Caco-2 (cell line): ENCODE results near the gene SLC46A3. TPM values are rescaled to one million over a fixed set of nuclear protein-coding genes. Genes with fewer than 3 reads are reported as not detected.

Experiments used
- BruUV-seq: library from RNA; stranded (reverse); fragments of 400-500 nt; replicated peaks from 2 replicates; lab custom pipeline; 2021; lab: Mats Ljungman, UMichigan
- CTCF ChIA-PET: fragments of 300-600 bp; sonication (Branson Sonifier 250); formaldehyde crosslinking; loops from one replicate; lab custom pipeline; 2022; ENCODE audit warnings: antibody characterized with exemption; lab: Charles Lee
- POLR2A ChIA-PET: fragments of 300-600 bp; sonication (Branson Sonifier 250); formaldehyde crosslinking; loops from one replicate; lab custom pipeline; 2022; ENCODE audit warnings: antibody characterized with exemption; lab: Charles Lee
- DNase-seq, 2 experiments: peaks; one replicate each; pipeline versions ENCODE4 v3.0.0 to v3.0.0-alpha.2; 2020 to 2022
- H3K27me3 ChIP-seq: replicated peaks from 2 replicates; pipeline ENCODE4 v1.6.0; 2011; ENCODE audit warnings: low read length; ENCODE audit not compliant: control insufficient read depth, insufficient read depth
- H3K36me3 ChIP-seq: 2 replicates; pipeline ENCODE4 v1.5.1; 2011; ENCODE audit warnings: low read length; ENCODE audit not compliant: control insufficient read depth, insufficient read depth
- H3K4me1 ChIP-seq: fragments of 250-450 bp; sonication (Bioruptor Pico); 2 replicates; pipeline ENCODE4 v1.5.1; 2020; ENCODE audit warnings: mild to moderate bottlenecking
- H3K4me3 ChIP-seq: 2 replicates; pipeline ENCODE4 v1.5.1; 2011; ENCODE audit warnings: low read depth, mild to moderate bottlenecking, control low read depth, low read length
- H3K9me3 ChIP-seq: fragments of 250-450 bp; sonication (Bioruptor Pico); 2 replicates; pipeline ENCODE4 v1.5.1; 2020; ENCODE audit warnings: mild to moderate bottlenecking, moderate library complexity
- H3K27ac Mint-ChIP-seq: one replicate; pipeline ENCODE4 v1.8.0; 2022; ENCODE audit warnings: mixed read lengths; ENCODE audit not compliant: unreplicated experiment
- H3K27me3 Mint-ChIP-seq: one replicate; pipeline ENCODE4 v1.8.0; 2022; ENCODE audit warnings: mixed read lengths; ENCODE audit not compliant: insufficient read depth, unreplicated experiment
- H3K36me3 Mint-ChIP-seq: one replicate; pipeline ENCODE4 v1.8.0; 2022; ENCODE audit warnings: mild to moderate bottlenecking, mixed read lengths; ENCODE audit not compliant: insufficient read depth, unreplicated experiment
- H3K4me1 Mint-ChIP-seq: one replicate; pipeline ENCODE4 v1.8.0; 2022; ENCODE audit warnings: low read depth, mixed read lengths; ENCODE audit not compliant: unreplicated experiment
- H3K4me3 Mint-ChIP-seq: one replicate; pipeline ENCODE4 v1.8.0; 2022; ENCODE audit warnings: mild to moderate bottlenecking, moderate library complexity, mixed read lengths; ENCODE audit not compliant: unreplicated experiment
- H3K9me3 Mint-ChIP-seq: one replicate; pipeline ENCODE4 v1.8.0; 2022; ENCODE audit warnings: mixed read lengths; ENCODE audit not compliant: unreplicated experiment
- CTCF ChIP-seq, 2 experiments: fragments of 200-600 bp in 1 of 2; IDR thresholded peaks; 1 replicate in 1 of 2; 2 replicates in 1 of 2; pipeline versions ENCODE4 v1.5.1 to v1.8.0; 2011 to 2022; ENCODE audit warnings: antibody characterized with exemption in 1 of 2, control low read depth in 1 of 2, inconsistent platforms in 1 of 2, low read depth in 1 of 2, low read length in 1 of 2, mild to moderate bottlenecking in 1 of 2, moderate library complexity in 1 of 2; ENCODE audit not compliant: insufficient read depth in 1 of 2, severe bottlenecking in 1 of 2, unreplicated experiment in 1 of 2
- intact Hi-C: fragments of 100-400 bp; cut with micrococcal nuclease; formaldehyde crosslinking; loops from one replicate; pipeline ENCODE4 v1.10.0; 2022; ENCODE audit not compliant: unreplicated experiment
- total RNA-seq: library from RNA; stranded (reverse); gene quantifications from 2 replicates; pipeline ENCODE4 v1.2.3, GENCODE V29; 2022

The SLC46A3 gene
- total RNA-seq, 1 experiment from 2014 or later, result 2.3 TPM

- Mint-ChIP-seq H3K9me3 (no peaks in the 10 kb centered on the region), H3K4me1 (peaks cover 2% of the 10 kb centered on the region), H3K36me3 (no peaks in the 10 kb centered on the region), H3K27me3 (no peaks in the 10 kb centered on the region), H3K27ac (no peak overlapping the region), H3K4me3 (no peak overlapping the region)
- POLR2A ChIA-PET, result no interaction called here
- no peaks in the 10 kb centered on the region for H3K4me1 ChIP-seq
- no peaks in the 10 kb centered on the region for H3K9me3 ChIP-seq
- intact Hi-C loops, result no loop called here
- no peaks in the 10 kb centered on the region for H3K27me3 ChIP-seq
- BruUV-seq, result no TSS peak
- H3K36me3 ChIP-seq, result no peaks in the 10 kb centered on the region
- no peak for DNase-seq
- CTCF ChIA-PET, result no interaction called here
- H3K4me3 ChIP-seq, result no peak overlapping the region
- no peak for TF ChIP-seq CTCF (IDR thresholded peaks at IDR 0.05; ENCODE audit: insufficient read depth in 1 of 2, low read depth in 1 of 2, low read length in 1 of 2, severe bottlenecking in 1 of 2, unreplicated experiment in 1 of 2)
Measured at GRCh38 chr13:28704919-28705318, 13.9 kb downstream of the SLC46A3 start.

GRCh38 chr13:28704282-28704681 lies 14.5 kb downstream of the SLC46A3 start:
- Mint-ChIP-seq H3K27me3 (no peaks in the 10 kb centered on the region), H3K4me1 (no peaks in the 10 kb centered on the region), H3K27ac (no peak overlapping the region), H3K4me3 (no peak overlapping the region), H3K36me3 (no peaks in the 10 kb centered on the region), H3K9me3 (no peaks in the 10 kb centered on the region)
- ChIA-PET POLR2A (no interaction called here), CTCF (interaction anchor here (0.7 kb wide), 1 partner anchor 21 kb away, joined by 3 read pairs; no protein-coding TSS in a partner anchor)
- H3K27me3 ChIP-seq, result no peaks in the 10 kb centered on the region
- H3K4me3 ChIP-seq, result no peak overlapping the region
- BruUV-seq, result no TSS peak
- intact Hi-C loops, result no loop called here
- no peaks in the 10 kb centered on the region for H3K9me3 ChIP-seq
- no peak for DNase-seq
- H3K4me1 ChIP-seq, result no peaks in the 10 kb centered on the region
- no peak for TF ChIP-seq CTCF (IDR thresholded peaks at IDR 0.05; ENCODE audit: insufficient read depth in 1 of 2, low read depth in 1 of 2, low read length in 1 of 2, severe bottlenecking in 1 of 2, unreplicated experiment in 1 of 2)
- no peaks in the 10 kb centered on the region for H3K36me3 ChIP-seq

GRCh38 chr13:28699246-28699645 lies 19.5 kb downstream of the SLC46A3 start:
- Histone ChIP-seq H3K27me3 (no peaks in the 10 kb centered on the region), H3K4me1 (peaks cover 2% of the 10 kb centered on the region; the same call in 1 of the 2 replicates), H3K36me3 (no peaks in the 10 kb centered on the region), H3K4me3 (no peak overlapping the region), H3K9me3 (no peaks in the 10 kb centered on the region; the same call in 1 of the 2 replicates)
- no peaks in the 10 kb centered on the region for H3K9me3 Mint-ChIP-seq
- ChIA-PET POLR2A (no interaction called here), CTCF (interaction anchor here (0.6 kb wide), 1 partner anchor 398 kb away, joined by 3 read pairs; no protein-coding TSS in a partner anchor)
- intact Hi-C loops, result no loop called here
- no peaks in the 10 kb centered on the region for H3K27me3 Mint-ChIP-seq
- BruUV-seq, result no TSS peak
- H3K36me3 Mint-ChIP-seq, result no peaks in the 10 kb centered on the region
- no peak overlapping the region for H3K4me3 Mint-ChIP-seq
- no peak for DNase-seq
- no peak overlapping the region for H3K27ac Mint-ChIP-seq
- H3K4me1 Mint-ChIP-seq, result no peaks in the 10 kb centered on the region
- no peak for TF ChIP-seq CTCF (IDR thresholded peaks at IDR 0.05; ENCODE audit: insufficient read depth in 1 of 2, low read depth in 1 of 2, low read length in 1 of 2, severe bottlenecking in 1 of 2, unreplicated experiment in 1 of 2)
